ENCODE results near the gene GMEB2. TPM values are rescaled to one million over a fixed set of nuclear protein-coding genes. Genes with fewer than 3 reads are reported as not detected.

The GMEB2 gene
- total RNA-seq, 1 experiment from 2014 or later, result 17.0 TPM

DNA sequence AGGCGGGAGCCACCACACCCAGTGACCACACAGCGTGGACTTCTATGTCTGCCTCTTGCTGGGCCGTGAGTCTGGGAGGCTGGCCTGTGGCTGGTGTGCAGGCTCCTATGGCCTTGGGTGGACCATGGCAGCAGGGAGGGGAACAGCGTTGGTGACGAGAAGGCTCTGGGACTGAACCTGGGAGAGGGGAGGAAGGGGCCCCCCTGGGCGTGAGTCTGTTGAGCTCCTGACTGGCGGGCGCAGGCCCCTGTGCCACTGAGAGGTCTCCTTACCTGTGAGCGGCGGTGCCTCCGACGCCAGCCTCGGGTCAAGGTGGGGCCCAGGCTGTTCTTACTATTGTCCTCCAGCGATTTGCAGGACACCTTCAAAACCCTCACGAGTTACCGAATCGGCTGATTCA, 40.1 kb downstream of the GMEB2 start:
- Histone ChIP-seq H3K36me3 (replicated peaks; ENCODE audit: control insufficient read depth, insufficient read depth, low read length) (peaks cover 2% of the 10 kb centered on the region), H3K4me3 (ENCODE audit: insufficient read depth, low read depth, low read length) (no peak overlapping the region), H3K27me3 (ENCODE audit: control insufficient read depth, insufficient read depth, low read length) (no peaks in the 10 kb centered on the region)
- DNase-seq, result no peak

GRCh38 chr20:63585616-63586565, 41.0 kb downstream of the GMEB2 start:
- H3K36me3 ChIP-seq (replicated peaks; ENCODE audit: control insufficient read depth, insufficient read depth, low read length), result no peaks in the 10 kb centered on the region; the same call in 1 of the 2 replicates
- H3K27me3 ChIP-seq (ENCODE audit: control insufficient read depth, insufficient read depth, low read length), result no peaks in the 10 kb centered on the region
- no peak for DNase-seq
- H3K4me3 ChIP-seq (ENCODE audit: insufficient read depth, low read depth, low read length), result no peak overlapping the region

GRCh38 chr20:63582382-63583063, 44.4 kb downstream of the GMEB2 start:
- Histone ChIP-seq H3K4me3 (ENCODE audit: insufficient read depth, low read depth, low read length) (no peak overlapping the region), H3K27me3 (ENCODE audit: control insufficient read depth, insufficient read depth, low read length) (no peaks in the 10 kb centered on the region), H3K36me3 (replicated peaks; ENCODE audit: control insufficient read depth, insufficient read depth, low read length) (no peaks in the 10 kb centered on the region)
- no peak for DNase-seq

DNA sequence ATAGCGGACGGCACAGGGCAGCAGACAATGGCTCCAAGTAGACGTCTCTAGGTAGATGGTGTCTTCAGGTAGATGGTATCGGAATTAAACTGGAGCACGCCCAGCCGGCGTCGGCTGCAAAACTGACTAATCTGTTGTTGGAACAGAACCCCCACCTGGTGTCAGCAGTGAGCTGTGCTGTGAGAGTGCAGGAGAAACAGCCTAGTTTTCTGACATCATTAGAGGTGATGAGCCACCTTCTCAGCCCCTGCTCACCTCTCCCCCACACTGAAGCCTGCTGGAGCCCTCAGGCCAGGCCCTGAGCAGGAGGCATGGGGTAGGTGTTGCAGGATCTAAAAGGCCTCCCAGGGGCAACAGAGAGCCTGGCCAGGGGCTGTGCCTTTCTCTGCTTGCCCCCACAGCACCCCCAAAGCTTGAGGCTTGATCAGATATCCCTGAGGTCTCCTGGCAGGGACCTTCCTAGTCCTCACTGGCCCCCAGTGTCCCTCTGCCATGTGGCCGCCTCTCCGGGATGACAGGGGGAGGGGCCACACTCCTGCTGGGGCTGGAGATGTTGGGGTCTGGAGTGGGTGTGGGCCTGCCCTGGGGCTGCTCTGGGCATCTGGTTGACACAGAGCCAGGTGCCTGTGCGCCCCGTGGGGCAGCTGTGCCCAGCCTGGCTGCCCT, 46.0 kb downstream of the GMEB2 start:
- H3K4me3 ChIP-seq (ENCODE audit: insufficient read depth, low read depth, low read length), result no peak overlapping the region
- DNase-seq, result peak; percentile 85
- H3K36me3 ChIP-seq (replicated peaks; ENCODE audit: control insufficient read depth, insufficient read depth, low read length), result no peaks in the 10 kb centered on the region
- no peaks in the 10 kb centered on the region for H3K27me3 ChIP-seq (ENCODE audit: control insufficient read depth, insufficient read depth, low read length)

DNA sequence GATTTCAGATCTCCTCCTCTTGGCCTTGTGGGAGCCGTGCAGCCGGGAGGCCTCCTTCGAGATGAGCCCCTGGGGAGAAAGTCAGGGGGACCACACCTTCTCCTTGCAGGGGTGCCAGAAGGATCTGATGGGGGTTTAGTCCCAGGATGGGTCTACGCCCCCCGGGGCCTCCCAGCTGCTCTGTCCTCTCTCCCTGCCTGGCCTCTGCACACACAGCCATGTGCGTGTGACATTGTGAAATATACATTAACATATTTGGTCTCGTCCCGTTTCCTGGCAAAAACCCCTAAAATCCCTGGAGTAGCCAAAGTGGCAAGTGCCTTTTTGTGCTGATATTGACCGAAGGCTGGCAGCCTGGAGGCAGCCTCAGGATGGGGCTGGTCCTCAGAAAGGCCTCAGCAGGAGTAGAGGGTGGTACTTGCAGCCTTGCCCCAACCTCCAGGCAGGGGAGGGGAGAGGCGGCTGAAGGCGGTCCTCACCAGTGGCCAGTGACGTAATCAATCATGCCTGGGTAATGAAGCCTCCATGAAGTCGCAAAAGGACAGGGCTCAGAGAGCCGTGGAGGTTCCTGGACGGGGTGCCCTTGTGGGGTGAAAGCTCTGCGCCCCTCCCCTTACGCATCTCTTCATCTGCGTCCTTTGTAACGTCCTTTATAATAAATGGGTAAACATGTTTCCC, 47.7 kb downstream of the GMEB2 start:
- no peak for DNase-seq
- H3K27me3 ChIP-seq (ENCODE audit: control insufficient read depth, insufficient read depth, low read length), result no peaks in the 10 kb centered on the region
- no peak overlapping the region for H3K4me3 ChIP-seq (ENCODE audit: insufficient read depth, low read depth, low read length)
- H3K36me3 ChIP-seq (replicated peaks; ENCODE audit: control insufficient read depth, insufficient read depth, low read length), result no peaks in the 10 kb centered on the region

- H3K27me3 ChIP-seq (ENCODE audit: control insufficient read depth, insufficient read depth, low read length), result no peaks in the 10 kb centered on the region
- DNase-seq, result no peak
- H3K36me3 ChIP-seq (replicated peaks; ENCODE audit: control insufficient read depth, insufficient read depth, low read length), result no peaks in the 10 kb centered on the region
- no peak overlapping the region for H3K4me3 ChIP-seq (ENCODE audit: insufficient read depth, low read depth, low read length)
Measured at GRCh38 chr20:63578224-63579016, 48.5 kb downstream of the GMEB2 start.

GRCh38 chr20:63577317-63577894, 49.5 kb downstream of the GMEB2 start:
- Histone ChIP-seq H3K27me3 (ENCODE audit: control insufficient read depth, insufficient read depth, low read length) (no peaks in the 10 kb centered on the region), H3K4me3 (ENCODE audit: insufficient read depth, low read depth, low read length) (no peak overlapping the region), H3K36me3 (replicated peaks; ENCODE audit: control insufficient read depth, insufficient read depth, low read length) (no peaks in the 10 kb centered on the region)
- no peak for DNase-seq

DNA sequence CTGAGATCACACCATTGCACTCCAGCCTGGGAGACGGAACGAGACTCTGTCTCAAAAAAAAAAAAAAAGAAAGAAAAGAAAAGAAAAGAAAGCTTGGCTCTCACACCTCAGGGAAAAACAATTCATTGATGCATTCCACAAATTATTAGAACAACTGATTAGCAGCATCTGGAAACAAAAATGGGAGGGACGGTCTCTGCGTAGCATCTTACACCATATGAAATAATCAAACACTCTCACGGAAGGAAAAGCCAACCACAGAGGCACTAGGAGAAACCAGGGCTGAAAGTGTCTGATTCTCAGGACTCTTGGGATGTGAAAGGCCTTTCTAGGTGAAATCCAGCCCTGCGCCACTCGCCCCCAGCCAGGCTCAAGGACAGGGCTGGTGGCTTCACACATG, 50.6 kb downstream of the GMEB2 start:
- no peak overlapping the region for H3K4me3 ChIP-seq (ENCODE audit: insufficient read depth, low read depth, low read length)
- DNase-seq, result no peak
- H3K36me3 ChIP-seq (replicated peaks; ENCODE audit: control insufficient read depth, insufficient read depth, low read length), result peaks cover 2% of the 10 kb centered on the region
- H3K27me3 ChIP-seq (ENCODE audit: control insufficient read depth, insufficient read depth, low read length), result no peaks in the 10 kb centered on the region

DNA sequence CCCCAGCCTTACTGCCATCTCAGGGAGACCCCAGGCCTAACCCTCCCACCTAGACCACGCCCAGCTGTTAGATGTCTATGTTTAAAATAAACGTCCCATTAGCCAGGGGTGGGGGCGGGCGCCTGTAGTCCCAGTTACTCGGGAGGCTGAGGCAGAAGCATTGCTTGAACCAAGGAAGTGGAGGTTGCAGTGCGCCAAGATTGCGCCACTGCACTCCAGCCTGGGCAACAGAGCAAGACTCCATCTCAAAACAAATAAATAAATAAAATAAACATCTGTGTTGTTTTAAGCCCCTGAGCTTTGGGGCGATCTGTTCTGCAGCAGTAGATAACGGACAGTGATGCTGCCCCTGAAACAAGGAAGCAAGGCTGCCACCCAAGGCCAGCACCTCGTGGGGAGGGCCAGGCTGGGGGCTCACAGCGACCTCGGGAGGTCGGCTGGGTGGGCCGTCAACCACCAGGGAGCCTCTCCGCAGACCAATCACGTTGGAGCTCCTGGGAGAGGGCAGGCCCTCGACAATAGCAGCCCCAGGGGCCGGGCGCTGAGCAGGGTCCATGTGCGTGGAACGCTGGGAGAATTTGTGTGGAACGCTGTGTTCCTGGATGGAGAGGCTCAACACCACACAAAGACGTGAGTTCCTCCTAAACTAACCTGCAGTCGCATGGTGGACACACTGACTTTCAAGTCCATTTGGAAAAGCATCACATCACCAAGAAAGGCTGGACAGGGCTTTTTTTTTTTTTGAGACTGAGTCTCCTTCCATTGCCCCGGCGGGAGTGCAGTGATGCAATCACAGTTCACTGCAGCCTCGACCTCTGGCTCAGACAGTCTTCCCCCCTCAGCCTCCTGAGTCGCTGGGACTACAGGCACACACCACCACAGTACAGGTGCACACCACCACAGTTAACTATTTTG, 51.8 kb downstream of the GMEB2 start:
- Histone ChIP-seq H3K4me3 (ENCODE audit: insufficient read depth, low read depth, low read length) (no peak overlapping the region), H3K27me3 (ENCODE audit: control insufficient read depth, insufficient read depth, low read length) (no peaks in the 10 kb centered on the region), H3K36me3 (replicated peaks; ENCODE audit: control insufficient read depth, insufficient read depth, low read length) (peaks cover 2% of the 10 kb centered on the region)
- DNase-seq, result no peak

DNA sequence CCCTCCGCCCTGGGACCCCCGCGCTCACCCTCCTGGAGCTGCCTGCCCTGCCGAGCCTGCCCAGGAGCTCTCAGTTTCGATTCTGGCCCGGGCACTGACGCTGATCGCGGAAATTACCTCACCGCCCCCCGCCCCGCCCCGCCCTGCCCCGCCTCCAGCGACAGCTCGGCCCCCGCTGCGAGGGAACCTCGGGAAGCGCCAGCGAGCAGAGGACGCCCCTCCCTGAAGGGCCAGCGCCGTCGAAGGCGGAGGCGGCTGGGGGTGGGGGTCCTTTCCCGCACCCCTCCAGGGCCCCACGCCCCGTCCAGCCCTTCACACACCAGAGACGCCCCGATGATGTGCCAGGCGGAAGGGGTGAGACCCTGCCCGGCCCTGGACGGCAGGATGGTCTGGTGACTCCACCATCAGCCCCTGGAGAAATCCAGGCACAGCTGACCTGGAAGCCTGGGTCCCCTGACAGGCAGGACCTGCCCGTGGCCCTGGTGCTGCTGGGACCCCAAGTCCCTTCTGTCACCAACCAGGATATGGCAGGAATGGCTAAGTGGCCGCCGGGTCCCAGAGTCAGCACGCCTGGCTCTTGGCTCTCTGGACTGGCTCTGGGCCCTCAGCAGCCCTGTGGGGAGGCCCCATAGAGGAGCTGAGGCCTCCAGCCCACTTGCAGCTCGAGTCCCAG, 52.6 kb downstream of the GMEB2 start, which contains the start of gene HELZ2:
HELZ2 (minus strand) TSS at position 84 of the 673 bp plus-strand sequence. CDS start 1,854 bp downstream, outside the sequence.
- Histone ChIP-seq H3K4me3 (ENCODE audit: insufficient read depth, low read depth, low read length) (peak within 1 kb of the TSS; percentile 64), H3K36me3 (replicated peaks; ENCODE audit: control insufficient read depth, insufficient read depth, low read length) (peaks cover 2% of the 10 kb centered on the region), H3K27me3 (ENCODE audit: control insufficient read depth, insufficient read depth, low read length) (no peaks in the 10 kb centered on the region)
- peak; percentile 95 for DNase-seq

GRCh38 chr20:63573647-63574131, 53.2 kb downstream of the GMEB2 start:
- peaks cover 2% of the 10 kb centered on the region for H3K36me3 ChIP-seq (replicated peaks; ENCODE audit: control insufficient read depth, insufficient read depth, low read length)
- no peak for DNase-seq

More at GRCh38 chr20:63573647-63574131, 53.2 kb downstream of the GMEB2 start:
- Histone ChIP-seq H3K27me3 (ENCODE audit: control insufficient read depth, insufficient read depth, low read length) (no peaks in the 10 kb centered on the region), H3K4me3 (ENCODE audit: insufficient read depth, low read depth, low read length) (peak overlapping the region; percentile 64)
